Skin epidermis (tissue), 12 donors: ENCODE data around the gene NPM3.
A peak's percentile ranks its signal among the peaks of the same experiment; 100 is the strongest.

Source experiments
- H3K27ac ChIP-seq, 21 experiments: fragments of 200-600 bp; sonication (generic) in 11 of 21; one replicate each; pipeline ENCODE4 v1.5.0; 2020; ENCODE audit warnings: mild to moderate bottlenecking in 3 of 21, inconsistent platforms in 2 of 21, moderate library complexity in 2 of 21
- H3K4me3 ChIP-seq, 7 experiments: fragments of 200-600 bp; sonication (generic) in 2 of 7; one replicate each; pipeline ENCODE4 v1.5.0; 2020; ENCODE audit warnings: inconsistent platforms in 2 of 7, mild to moderate bottlenecking in 2 of 7, moderate library complexity in 1 of 7

NPM3 gene

DNA sequence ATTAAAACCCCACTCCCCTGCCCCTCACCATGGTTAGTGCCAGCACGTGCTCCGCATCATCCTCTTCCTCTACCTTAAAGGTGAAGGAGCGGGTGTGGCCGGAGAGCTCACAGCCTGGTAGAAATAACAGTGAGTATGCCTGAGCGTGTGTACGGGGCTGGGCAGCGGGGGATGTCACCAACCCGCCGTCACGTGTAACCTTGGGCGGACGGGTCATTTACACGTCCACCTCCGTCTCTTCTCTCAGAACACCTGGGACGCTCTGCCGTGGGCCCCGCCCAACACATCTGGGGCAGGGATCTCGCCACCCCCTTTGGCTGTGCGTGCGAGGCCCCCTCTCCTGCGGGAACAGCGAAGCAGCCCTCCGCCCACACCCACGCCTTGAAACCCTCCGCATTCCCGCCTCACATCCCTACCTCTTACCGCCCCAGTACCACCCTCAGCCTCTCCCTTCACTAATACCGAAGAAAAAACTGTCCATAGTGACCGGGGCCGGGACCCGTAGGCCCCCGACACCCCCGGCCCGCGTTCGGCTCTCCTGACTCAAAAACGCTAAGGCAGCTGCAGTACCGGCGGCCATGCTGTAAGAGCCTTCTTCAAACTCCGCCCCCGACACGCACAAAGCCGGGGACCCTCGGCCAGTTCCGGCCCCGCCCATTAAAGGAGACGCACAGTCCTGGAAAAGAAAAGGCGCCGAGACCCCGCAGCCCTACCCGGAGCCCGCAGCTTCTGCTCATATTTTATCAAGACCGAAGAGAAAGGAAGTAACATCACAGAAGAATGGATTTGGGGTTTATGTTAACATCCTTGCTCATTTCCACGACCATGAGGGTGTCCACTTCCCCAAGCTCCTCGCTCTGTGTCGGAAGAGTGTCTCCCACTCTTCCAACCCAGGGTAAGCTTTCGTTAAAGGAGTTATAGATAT is at the start of gene NPM3:
Gene NPM3 (minus strand): TSS at position 636 of the 925 bp plus-strand sequence. CDS start 56 bp downstream, at position 580.
- peak within 1 kb of the TSS; percentile 51 to 82 (median 77) for H3K4me3 ChIP-seq
- H3K27ac ChIP-seq: peak within 1 kb of the TSS in 20 of 21 experiments; percentile 18 to 83 (median 70)

DNA sequence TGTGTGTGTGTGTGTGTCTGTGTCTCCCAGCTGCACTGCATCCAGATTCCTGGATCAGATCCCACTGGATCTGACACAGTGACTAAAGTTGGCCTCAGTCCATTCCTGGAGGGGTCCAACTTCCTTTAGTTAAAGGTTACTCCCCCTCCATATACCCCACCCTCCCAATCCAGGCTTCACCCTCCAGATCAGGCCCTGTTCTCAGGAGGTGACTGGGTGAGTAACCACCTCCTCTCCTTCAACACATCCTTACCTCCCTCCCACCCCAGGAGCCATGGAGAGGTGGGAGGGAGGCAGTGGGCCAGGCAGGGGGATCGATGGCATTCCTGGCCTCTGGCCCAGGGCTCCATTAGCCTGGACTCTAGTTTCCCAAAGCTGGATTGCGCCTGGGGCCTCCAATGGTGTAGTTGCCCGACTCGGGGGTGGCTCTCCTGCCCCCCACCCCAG is 49.1 kb upstream of the NPM3 start:
- H3K27ac ChIP-seq: peak overlapping the region in 2 of 21 experiments; percentile 32 to 37
- no peak overlapping the region for H3K4me3 ChIP-seq

DNA sequence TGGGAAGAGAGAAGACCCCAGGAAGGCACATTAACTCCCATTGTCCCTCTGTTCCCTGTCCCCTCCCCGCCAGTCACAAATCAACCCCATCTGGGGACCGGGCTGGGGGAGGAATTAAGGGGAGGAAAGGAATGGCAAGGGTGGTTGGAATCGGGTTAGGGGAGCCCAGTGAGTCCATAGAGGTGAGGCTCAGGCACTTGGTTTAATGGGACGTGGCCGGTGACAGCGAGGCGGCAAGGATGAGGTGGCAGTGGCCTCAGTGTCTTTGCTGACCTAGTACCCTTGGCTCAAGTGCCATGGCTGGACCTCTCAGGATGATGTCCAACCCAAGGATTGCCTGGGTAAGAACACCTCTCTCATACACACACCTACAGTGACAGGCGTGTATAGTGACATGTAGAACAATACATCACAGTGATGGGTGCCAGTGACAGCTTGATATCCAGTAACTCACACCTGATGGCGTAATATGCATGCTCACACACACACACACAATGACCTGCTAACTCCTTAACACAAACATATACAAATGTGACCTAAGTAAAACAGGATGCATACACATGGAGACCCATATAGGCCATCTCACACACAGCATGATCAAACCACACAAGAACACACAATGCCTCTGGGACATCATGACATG is 48.0 kb upstream of the NPM3 start:
- Histone ChIP-seq H3K27ac (peak overlapping the region in 19 of 21 experiments; percentile 35 to 89 (median 69)), H3K4me3 (peak overlapping the region; percentile 31 to 48 (median 40))

DNA sequence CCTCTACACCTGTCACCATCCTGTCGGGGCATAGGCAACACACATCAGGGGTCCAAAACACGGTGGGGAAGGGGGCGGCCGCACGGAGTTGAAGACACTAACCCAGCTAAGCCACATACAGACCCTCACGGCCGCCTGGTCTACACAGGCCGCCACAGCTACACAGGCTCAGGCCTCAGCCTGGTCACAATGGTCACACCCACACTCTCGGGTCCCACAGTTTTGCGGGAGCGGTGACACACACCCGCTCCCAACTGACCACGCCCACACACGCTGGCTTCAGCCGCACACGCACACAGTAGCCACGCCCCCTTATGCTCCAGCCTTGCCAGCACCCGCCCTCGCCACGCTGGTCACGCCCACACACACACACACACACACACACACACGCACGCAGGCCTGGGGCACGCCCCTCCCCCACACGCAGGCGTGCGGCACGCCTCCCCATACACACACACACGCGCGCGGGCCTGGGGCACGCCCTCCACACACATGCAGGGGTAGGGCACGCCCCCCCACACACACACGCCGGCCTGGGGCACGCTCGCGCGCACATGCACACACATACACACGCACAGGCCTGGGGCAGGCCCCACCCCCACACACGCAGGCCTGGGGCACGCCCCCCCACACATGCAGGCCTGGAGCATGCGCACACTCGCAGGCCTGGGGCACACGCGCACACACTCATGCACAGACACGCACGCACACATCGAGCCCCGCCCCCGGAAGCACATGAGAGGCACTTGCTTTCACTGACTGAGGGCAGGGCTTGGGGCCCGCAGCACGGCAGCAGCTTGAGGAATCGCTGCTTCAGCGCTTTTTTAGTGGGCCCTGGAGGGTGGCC is 47.3 kb upstream of the NPM3 start:
- H3K4me3 ChIP-seq: peak overlapping the region; percentile 31 to 48 (median 40)
- H3K27ac ChIP-seq: peak overlapping the region in 19 of 21 experiments; percentile 37 to 89 (median 69)

DNA sequence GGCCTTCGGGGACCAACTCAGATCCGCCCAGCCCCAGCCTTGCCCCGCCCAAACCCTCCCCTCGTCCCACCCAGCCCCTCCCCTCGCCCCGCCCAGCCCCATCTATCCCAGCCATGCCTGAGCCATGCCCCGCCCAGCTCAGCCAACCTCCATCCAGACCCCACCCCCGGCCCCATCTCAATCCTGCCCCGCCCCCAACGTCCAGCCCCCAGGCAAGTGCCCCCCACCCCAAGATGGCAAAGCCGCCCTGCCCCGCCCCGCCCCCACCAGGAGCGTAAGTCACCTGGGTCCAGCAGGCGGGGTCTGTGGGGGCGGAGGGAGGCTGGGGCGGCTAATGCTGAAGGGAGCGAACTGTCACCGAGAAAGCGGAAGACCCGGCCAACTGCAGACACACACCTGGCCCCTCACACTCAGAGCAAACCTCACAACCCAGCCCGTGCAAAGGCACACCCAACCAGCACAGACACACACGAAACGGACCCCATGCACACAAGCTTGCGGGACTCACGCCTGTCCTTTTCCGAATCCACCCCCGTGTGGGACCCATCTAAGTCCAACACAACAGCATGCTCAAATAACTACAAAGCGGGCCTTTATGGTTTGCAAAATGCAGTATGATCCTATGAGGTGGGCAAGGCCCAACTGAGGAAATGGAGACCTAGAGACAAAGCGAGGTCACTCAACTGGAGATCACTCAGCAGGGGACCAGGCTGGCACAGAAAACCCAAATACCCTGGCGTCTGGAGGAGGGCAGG is 46.5 kb upstream of the NPM3 start:
- peak overlapping the region; percentile 31 to 48 (median 40) for H3K4me3 ChIP-seq
- H3K27ac ChIP-seq: peak overlapping the region in 16 of 21 experiments; percentile 16 to 89 (median 62)

DNA sequence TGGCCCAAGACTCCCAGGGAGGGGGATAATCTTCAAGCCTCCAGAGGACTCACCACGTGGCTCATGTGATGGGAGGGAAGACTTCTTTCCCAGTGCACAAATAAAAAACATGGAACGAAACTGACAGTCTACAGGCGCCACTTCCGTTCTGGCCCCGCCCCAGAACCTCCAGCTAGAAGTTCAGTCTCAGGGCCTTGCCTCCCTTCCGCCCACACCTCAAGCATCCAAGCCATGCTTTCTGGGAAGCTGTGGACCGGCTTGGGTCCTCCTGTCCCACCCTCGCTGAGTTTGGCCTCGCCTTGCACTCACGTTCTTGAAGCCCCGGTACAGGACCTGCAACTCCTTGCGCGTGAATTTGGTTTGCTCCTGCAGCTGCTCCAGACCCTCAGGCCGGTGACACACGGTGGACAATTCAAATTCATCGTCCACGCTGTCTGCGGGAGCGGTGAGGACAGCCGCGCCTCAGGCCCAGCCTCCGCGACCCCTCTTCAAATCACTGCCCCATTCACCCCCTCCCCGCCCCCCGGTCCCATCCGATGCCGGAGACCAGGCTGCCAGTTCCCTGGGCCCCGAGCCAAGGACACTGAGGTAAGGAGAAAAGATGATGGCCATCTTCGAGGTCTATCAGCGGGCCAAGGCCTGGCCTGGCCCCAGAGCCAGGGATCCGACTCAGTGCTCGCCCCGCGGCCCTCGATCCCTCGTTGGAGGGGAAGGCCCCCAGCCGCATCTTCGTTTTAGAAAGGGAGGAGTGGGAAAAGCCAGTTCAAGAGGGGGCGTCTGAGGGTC is 45.7 kb upstream of the NPM3 start:
- peak overlapping the region in 5 of 7 experiments; percentile 14 to 48 (median 39) for H3K4me3 ChIP-seq
- H3K27ac ChIP-seq: peak overlapping the region in 8 of 21 experiments; percentile 16 to 49 (median 23)

GRCh38 chr10:101827919-101828600 is 44.8 kb upstream of the NPM3 start:
- H3K27ac ChIP-seq: no peak overlapping the region

GRCh38 chr10:101826852-101827434 is 43.7 kb upstream of the NPM3 start:
- H3K27ac ChIP-seq: no peak overlapping the region
- H3K4me3 ChIP-seq: no peak overlapping the region

More at GRCh38 chr10:101827919-101828600, 44.8 kb upstream of the NPM3 start:
- no peak overlapping the region for H3K4me3 ChIP-seq

DNA sequence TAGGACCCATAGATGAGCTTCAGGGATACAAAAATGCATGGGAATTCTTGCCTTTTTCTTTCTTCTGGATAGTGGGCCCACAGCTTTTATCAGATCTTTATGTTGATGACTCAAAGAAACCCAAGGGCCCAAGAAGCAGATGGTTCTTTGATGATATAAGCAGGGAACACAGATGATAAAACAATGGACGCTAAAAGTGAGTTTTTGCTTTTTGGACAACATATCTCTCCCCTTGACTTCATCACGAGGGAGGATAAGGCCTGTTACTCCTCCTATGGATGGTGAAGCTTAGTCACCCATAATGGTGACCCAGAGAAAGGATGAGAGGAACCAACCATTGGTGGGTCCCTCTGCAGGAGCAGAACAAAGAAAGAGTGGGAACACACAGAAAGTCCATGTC is 41.5 kb upstream of the NPM3 start:
- Histone ChIP-seq H3K27ac (no peak overlapping the region), H3K4me3 (no peak overlapping the region)

DNA sequence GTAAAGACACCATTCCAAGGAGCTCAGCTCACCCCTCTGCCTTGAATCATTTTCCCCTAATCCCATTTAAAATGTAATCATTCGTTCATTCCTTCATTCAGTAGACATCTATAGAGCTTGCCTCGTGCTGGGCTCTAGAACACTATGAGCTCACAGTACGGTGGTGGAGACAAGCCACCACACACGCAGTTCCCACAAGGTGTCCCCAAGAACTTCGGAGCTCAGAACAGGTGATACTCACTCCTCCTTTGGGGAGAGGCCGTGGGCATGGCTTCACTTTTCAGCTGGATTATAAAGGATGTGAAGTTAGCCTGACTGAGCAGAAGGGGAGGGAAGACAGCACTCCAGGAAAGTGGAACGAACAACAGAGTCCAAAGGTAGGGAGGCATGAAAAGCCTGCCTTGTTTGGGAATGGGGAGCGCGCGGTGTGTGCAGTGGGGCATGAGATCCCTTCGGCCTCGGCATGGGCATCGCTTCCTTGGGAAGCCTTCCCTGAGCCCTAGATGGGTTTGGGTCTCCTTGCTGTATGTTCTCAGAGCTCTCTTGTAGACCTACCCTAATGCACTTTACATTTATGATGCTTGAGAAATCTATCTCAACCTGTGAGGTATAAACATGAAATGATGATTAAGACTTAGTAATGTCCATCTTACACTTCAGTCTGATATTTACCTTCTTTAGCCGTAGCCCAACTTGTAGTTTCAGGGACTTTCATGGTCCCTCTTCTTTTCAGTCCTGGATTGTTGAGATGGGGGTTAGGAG is 35.8 kb upstream of the NPM3 start:
- Histone ChIP-seq H3K27ac (peak overlapping the region in 20 of 21 experiments; percentile 38 to 99 (median 94)), H3K4me3 (peak overlapping the region; percentile 83 to 100 (median 97))

- peak within 1 kb of the TSS; percentile 53 to 99 (median 95) for H3K27ac ChIP-seq
- H3K4me3 ChIP-seq: peak within 1 kb of the TSS; percentile 83 to 100 (median 97)
These were observed 35.0 kb upstream of the NPM3 start, which contains the start of gene OGA for GRCh38 chr10:101818119-101818871. TSS of gene OGA (minus strand) at chr10:101818444. CDS start at chr10:101818022, 422 bp downstream.

DNA sequence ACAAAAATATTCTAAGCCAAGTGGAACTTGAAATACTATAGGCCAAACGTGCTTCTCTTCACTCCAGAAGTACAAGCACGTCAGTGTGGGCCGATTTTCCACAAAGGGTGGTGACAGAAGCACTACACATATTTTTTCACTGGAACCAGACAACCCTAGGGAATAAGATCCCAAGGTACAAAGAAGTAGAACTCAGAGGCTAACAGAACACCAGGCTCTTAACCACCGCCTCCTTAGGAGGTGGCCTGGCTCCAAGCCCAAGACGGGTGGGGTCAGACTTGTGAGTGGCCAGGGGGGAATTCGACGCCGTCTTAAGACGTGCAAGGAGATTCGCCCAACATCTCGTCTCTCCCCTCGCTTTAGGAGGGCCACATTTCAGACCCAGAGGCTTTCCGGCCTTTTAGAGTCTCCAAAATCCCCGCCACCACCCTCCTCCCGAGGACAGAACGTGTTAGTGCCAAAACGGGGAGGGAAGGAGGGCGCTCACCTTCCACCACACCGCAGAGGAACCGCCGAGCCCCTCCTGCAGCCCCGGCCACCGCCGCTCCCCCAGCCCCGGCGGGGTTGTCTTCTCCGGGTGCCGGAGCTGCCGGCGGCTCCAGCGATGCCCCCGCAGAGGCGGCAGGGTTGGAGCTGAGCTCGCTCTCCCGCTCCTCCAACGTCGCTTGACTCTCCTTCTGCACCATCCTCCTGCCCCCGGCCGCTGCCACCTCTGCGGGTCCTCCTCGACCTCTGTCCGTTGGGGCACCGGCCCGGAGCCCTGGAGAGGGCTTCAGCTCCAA is 34.3 kb upstream of the NPM3 start:
- H3K27ac ChIP-seq: peak overlapping the region; percentile 53 to 99 (median 95)
- H3K4me3 ChIP-seq: peak overlapping the region; percentile 83 to 100 (median 97)

DNA sequence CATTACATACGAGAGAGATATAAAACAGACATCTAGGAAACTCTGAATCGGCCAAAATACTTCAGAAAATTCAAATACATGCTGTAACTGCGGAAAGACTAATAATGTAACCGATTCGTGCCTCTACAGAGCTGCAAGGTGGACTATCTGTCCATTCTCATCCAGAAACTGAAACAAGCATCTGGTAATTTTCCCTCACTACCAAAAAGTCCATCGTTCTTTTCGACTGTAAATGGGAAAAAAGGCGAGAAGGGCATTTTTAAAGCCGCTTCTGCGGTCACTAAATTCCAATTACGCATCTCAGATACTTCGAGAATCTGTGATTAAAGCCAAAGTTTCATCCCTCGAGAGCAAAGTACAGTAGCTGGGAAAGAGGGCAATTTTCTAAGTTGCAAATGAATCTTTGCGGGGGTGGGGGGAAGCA is 33.7 kb upstream of the NPM3 start:
- Histone ChIP-seq H3K4me3 (peak overlapping the region; percentile 83 to 100 (median 97)), H3K27ac (peak overlapping the region in 20 of 21 experiments; percentile 2 to 99 (median 94))

- Histone ChIP-seq H3K27ac (peak overlapping the region in 14 of 21 experiments; percentile 28 to 99 (median 94)), H3K4me3 (peak overlapping the region; percentile 83 to 100 (median 97))
These were observed 33.1 kb upstream of the NPM3 start for GRCh38 chr10:101816376-101816775.
